HT-29 (cell line): Measurements from ENCODE around the gene GCN1. TPM values are rescaled to one million over a fixed set of nuclear protein-coding genes. Genes with fewer than 3 reads are reported as not detected.

Experiments
- DNase-seq: peaks from one replicate; pipeline ENCODE4 v3.0.0-alpha.2; 2015; ENCODE audit warnings: low spot score
- total RNA-seq: library from RNA; depleted of rRNA; stranded (reverse); fragments of >200 nt; shearing (Covaris generic); gene quantifications from 2 replicates; pipeline ENCODE4 v1.2.3, GENCODE V29; 2014

The GCN1 gene
- total RNA-seq, 1 experiment from 2014 or later: 217 TPM

DNA sequence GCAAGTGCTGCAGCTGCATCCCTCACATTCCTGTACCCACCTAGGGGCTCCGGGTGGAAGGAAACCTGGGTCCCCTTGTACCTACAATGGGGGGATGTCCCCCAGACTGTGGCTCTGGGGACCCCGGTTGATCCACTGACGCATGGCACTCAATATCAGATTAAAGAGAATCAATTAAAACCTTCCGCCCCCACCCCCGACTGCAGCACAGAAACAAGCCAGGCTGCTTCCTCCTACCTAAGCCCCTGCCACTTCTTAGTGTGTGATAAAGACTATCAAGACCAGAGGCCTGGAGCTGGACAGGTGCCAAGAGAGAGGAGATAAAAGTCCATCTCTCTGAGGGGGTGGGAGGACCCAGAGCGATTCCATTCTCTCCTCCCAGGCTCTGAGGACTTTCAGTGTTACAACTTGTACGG lies 34.6 kb upstream of the GCN1 start:
- peak; percentile 77 for DNase-seq

GRCh38 chr12:120228291-120229070 lies 34.0 kb upstream of the GCN1 start:
- DNase-seq: peak; percentile 93

DNA sequence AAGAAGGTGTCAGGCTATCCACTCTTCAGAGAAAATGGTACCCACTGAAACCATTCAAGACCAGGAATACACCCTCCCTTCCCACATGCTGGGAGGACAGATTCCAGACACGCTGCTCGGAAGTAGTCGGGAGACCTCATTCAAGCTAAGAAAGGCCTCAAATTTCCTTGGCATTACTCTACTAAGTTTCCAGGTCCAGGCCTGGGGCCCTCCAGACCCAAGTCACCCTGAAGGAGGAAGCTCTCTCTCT lies 33.5 kb upstream of the GCN1 start:
- no peak for DNase-seq

GRCh38 chr12:120227233-120228040 lies 32.9 kb upstream of the GCN1 start:
- no peak for DNase-seq

GRCh38 chr12:120225852-120226640 lies 31.5 kb upstream of the GCN1 start:
- DNase-seq: peak; percentile 58

DNA sequence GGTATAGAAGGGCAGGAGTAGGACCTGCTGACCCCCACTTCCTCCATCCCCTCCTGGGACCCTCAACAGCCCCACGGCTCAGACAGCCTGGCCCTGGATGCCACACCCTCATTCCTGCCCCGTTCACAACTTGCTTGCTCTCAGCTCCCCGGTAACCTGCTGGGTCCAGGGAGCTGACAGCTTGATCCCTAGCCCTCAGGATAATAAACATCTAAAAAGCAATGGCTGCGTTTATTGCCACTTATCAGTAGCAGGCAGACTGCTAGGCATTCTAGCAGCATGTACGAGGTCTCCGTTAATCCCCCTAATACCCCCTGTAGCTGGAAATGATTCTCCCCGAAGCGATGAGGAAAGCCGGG lies 30.7 kb upstream of the GCN1 start:
- no peak for DNase-seq

DNA sequence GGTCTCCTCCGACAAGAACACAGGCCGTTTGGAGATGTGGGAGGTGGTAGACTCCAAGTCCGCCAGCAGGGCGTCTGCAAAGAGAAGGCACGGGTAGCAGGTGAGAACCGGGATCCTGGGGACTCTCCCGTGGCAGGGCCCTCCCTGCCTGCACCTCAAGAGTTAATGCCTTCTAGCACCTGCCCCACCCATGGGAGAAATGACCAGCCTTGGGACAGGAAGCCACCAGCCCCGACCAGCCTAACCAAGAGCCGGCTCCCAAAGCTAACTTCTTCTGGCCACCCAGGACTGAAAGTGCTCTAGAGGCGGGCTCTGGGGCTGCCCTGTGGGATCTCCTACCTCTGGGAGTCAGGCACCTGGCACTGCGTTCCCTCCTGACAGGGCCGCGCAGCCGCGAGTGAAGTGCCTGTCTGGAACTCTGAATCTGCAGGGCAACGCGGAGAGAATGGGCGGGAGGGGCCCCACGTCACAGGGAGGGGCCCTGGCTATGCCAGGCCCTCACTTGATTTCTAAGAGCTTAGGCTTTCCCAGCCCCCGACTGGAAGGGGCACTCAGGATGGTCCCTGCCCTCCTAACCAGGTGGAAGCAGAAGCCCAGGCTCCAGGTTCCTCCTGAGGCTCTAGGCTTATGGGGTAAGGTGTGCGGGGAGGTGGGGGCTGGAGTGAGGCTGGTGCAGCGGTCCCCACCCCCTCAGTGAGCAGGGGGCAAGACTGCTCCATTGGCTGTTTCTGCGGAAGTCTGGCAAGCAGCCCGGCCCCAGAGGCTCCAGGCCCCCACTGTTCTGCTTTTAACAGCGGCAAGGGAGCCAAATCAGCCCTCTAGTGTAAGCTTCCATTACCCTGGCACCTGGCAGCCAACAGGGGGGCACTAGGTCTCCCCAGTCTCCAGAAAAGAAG lies 30.0 kb upstream of the GCN1 start:
- DNase-seq: peak; percentile 85

- no peak for DNase-seq
These were observed 29.2 kb upstream of the GCN1 start for GRCh38 chr12:120223458-120224303.

DNA sequence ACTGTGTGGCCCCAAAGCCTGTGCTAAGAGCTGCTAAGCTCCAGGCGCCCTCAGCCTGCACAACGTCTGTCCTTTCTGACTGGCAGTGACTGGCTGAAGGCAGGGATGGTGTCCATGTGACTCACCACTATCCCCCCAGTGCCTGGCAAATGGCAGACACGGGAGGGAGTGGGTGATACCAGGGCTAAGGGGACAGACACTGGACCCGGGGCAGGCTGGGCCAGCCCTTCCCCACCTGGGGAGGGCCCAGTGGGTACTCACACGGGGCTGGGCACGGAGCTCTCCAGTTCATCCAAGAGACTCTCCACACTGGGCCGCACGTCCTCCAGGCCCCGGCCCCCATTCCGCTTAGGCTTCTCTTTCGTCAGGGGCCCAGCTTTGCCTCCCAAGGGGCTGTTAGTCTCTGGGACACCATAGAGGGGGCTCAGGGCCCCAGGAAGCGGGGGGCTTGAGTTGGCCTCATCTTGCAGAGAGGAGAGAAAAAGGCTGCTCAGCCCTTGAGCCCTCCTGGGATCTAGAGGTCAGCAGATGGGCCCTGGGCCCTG lies 27.8 kb upstream of the GCN1 start:
- no peak for DNase-seq

GRCh38 chr12:120221576-120221900 lies 27.0 kb upstream of the GCN1 start:
- no peak for DNase-seq

- no peak for DNase-seq
These were observed 26.5 kb upstream of the GCN1 start for GRCh38 chr12:120220838-120221575.

- DNase-seq: no peak
These were observed 24.4 kb upstream of the GCN1 start for GRCh38 chr12:120218680-120219606.

GRCh38 chr12:120216742-120217605 lies 22.5 kb upstream of the GCN1 start:
- no peak for DNase-seq

GRCh38 chr12:120215766-120216735 lies 21.5 kb upstream of the GCN1 start:
- no peak for DNase-seq

DNA sequence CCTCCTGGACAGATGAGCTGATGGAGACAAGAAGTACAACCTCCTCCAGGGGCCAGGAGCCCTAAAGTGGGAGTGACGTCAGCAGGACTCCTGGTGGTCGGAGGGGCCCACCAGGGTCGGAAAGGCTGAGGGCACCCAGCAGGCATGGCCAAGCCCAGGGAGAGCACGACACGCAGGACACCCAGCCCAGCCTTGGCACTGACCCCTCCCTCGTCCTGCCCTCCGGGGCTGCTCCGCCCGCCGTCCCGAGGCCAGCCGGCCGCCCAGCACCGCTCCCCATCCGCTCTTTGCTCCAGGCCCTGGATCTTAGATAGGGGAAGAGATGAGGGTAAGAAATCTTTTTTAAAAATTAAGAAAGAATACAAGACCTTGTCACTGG lies 20.8 kb upstream of the GCN1 start:
- DNase-seq: no peak

DNA sequence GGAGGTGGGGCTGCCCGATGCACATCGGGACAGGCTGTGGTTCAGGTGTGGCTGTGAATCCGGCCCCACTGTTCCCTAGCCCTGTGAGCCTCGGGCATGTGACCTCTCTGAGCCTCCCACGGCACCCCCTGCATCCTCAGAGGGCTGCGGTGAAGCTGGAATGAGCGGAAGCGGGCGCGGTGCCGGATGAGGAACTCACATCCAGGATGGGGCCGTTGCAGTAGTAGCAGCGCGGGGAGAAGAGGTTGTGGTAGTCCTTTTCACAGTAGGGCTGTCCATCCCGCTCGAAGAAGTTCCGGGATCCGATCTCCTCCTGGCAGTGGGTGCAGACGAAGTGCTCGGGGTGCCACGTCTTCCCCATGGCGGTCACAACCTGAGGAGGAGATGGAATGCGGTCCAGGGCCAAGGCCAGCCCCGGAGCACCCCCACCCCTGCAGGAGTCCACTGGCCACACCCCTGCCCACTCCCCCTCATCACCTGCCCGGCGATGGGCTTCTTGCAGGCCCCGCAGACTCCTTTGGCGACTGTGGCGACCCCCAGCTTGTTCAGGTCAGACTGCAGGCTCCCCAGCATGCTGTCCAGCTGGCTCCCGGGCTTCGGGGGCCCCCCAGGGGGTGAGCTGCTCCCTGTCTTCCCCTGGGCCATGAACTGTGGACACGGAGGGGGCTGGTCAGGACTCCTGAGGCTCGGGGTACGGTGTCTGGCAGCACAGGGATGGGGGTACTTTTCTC lies 20.3 kb upstream of the GCN1 start:
- DNase-seq: no peak
